HL-60 (cell line): ENCODE data around the gene LPCAT1.

Source experiments
- CTCF ChIP-seq: IDR thresholded peaks from one replicate; pipeline ENCODE4 v1.5.1; 2011; ENCODE audit warnings: low read length, control low read depth, inconsistent platforms; ENCODE audit not compliant: insufficient read depth
- POLR2AphosphoS5 ChIP-seq: IDR thresholded peaks from 2 replicates; pipeline ENCODE4 v1.6.1; 2012; ENCODE audit warnings: low read depth
- SPI1 ChIP-seq: IDR thresholded peaks from 2 replicates; pipeline ENCODE4 v1.6.1; 2012; ENCODE audit warnings: low read depth, mild to moderate bottlenecking, borderline replicate concordance
- TF ChIP-seq, protein P1 (sequence below): IDR thresholded peaks from 2 replicates; pipeline ENCODE4 v1.6.1; 2012; ENCODE audit warnings: low read depth; ENCODE audit not compliant: insufficient replicate concordance

- TF ChIP-seq, protein P1, sequence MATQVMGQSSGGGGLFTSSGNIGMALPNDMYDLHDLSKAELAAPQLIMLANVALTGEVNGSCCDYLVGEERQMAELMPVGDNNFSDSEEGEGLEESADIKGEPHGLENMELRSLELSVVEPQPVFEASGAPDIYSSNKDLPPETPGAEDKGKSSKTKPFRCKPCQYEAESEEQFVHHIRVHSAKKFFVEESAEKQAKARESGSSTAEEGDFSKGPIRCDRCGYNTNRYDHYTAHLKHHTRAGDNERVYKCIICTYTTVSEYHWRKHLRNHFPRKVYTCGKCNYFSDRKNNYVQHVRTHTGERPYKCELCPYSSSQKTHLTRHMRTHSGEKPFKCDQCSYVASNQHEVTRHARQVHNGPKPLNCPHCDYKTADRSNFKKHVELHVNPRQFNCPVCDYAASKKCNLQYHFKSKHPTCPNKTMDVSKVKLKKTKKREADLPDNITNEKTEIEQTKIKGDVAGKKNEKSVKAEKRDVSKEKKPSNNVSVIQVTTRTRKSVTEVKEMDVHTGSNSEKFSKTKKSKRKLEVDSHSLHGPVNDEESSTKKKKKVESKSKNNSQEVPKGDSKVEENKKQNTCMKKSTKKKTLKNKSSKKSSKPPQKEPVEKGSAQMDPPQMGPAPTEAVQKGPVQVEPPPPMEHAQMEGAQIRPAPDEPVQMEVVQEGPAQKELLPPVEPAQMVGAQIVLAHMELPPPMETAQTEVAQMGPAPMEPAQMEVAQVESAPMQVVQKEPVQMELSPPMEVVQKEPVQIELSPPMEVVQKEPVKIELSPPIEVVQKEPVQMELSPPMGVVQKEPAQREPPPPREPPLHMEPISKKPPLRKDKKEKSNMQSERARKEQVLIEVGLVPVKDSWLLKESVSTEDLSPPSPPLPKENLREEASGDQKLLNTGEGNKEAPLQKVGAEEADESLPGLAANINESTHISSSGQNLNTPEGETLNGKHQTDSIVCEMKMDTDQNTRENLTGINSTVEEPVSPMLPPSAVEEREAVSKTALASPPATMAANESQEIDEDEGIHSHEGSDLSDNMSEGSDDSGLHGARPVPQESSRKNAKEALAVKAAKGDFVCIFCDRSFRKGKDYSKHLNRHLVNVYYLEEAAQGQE: no peak
- TF ChIP-seq CTCF: no peak
- no peak for TF ChIP-seq POLR2AphosphoS5
- TF ChIP-seq SPI1: no peak
Observed at GRCh38 chr5:1471997-1472963, 51.5 kb downstream of the LPCAT1 start.
